M059J (cell line): ENCODE measurements around the gene FRMD8. TPM values are rescaled to one million over a fixed set of nuclear protein-coding genes. Genes with fewer than 3 reads are reported as not detected.
A peak's percentile ranks its signal among the peaks of the same experiment; 100 is the strongest.

Source experiments
- DNase-seq: peaks from one replicate; pipeline ENCODE4 v3.0.0-alpha.2; 2012; ENCODE audit warnings: low read depth
- total RNA-seq: library from RNA; depleted of rRNA; stranded (reverse); fragments of >200 nt; shearing (Covaris generic); gene quantifications from 2 replicates; pipeline ENCODE4 v1.2.3, GENCODE V29; 2014

Gene FRMD8
- total RNA-seq, 1 experiment from 2014 or later: 42.6 TPM

GRCh38 chr11:65424205-65425104, 38.0 kb downstream of the FRMD8 start:
- DNase-seq: peak; percentile 56

DNA sequence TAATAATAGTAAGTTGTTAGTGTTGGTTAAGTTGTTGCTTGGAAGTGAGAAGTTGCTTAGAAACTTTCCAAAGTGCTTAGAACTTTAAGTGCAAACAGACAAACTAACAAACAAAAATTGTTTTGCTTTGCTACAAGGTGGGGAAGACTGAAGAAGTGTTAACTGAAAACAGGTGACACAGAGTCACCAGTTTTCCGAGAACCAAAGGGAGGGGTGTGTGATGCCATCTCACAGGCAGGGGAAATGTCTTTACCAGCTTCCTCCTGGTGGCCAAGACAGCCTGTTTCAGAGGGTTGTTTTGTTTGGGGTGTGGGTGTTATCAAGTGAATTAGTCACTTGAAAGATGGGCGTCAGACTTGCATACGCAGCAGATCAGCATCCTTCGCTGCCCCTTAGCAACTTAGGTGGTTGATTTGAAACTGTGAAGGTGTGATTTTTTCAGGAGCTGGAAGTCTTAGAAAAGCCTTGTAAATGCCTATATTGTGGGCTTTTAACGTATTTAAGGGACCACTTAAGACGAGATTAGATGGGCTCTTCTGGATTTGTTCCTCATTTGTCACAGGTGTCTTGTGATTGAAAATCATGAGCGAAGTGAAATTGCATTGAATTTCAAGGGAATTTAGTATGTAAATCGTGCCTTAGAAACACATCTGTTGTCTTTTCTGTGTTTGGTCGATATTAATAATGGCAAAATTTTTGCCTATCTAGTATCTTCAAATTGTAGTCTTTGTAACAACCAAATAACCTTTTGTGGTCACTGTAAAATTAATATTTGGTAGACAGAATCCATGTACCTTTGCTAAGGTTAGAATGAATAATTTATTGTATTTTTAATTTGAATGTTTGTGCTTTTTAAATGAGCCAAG, 38.9 kb downstream of the FRMD8 start:
- DNase-seq: peak; percentile 76

DNA sequence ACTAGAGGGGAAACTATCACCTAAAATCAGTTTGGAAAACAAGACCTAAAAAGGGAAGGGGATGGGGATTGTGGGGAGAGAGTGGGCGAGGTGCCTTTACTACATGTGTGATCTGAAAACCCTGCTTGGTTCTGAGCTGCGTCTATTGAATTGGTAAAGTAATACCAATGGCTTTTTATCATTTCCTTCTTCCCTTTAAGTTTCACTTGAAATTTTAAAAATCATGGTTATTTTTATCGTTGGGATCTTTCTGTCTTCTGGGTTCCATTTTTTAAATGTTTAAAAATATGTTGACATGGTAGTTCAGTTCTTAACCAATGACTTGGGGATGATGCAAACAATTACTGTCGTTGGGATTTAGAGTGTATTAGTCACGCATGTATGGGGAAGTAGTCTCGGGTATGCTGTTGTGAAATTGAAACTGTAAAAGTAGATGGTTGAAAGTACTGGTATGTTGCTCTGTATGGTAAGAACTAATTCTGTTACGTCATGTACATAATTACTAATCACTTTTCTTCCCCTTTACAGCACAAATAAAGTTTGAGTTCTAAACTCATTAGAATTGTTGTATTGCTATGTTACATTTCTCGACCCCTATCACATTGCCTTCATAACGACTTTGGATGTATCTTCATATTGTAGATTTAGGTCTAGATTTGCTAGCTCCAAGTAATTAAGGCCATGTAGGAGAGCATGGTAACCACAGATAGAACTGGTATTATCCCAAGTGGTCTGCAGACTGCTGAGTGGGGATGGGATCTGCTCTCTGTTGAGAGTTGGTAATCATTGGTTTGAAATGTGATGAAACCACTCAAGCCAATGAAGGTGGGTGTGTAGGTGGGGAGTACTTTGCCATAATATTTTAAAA, 39.8 kb downstream of the FRMD8 start:
- peak; percentile 81 for DNase-seq

- no peak for DNase-seq
Measured at GRCh38 chr11:65426839-65427690, 40.6 kb downstream of the FRMD8 start.

DNA sequence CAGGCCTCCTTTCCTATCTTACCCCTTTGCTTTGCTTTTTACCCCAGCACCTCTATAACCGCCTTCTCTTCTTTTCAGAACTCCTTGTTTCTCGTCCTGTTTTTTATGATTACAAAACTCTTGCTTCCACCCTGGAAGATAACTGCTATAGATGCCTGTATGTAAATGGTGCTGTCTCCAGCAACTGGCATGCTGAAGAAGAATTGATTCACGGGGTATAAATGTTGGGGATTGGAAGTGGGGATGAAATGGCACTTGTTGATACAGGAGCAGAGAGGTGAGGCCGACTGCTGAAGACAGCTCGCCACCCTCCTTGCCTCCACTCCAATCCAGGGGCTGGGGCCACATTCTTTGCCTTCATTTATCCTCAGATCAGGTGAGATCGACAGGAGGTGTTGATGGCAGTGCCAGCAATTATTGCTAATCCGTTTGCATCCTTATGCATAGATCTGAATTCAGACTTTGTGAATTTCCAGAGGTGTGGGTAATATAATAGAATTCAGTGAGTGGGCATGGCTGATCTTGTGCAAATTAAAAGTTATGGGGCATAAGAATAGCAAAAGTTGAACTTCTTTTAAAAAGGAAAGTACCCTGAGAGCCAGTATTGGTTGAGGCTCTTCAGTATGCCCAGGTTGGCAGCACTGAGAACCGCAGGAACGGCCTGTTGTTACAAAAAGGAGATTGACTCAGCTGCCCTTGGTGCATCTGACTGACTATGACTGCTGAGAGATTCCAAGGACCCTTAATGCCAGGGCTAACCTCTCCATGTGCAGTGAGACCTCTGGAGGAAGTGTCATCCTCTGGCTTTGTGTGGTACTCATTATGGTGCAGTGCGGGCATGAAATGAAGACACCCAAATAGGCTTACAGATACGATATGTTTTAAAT, 41.5 kb downstream of the FRMD8 start:
- peak; percentile 89 for DNase-seq

DNA sequence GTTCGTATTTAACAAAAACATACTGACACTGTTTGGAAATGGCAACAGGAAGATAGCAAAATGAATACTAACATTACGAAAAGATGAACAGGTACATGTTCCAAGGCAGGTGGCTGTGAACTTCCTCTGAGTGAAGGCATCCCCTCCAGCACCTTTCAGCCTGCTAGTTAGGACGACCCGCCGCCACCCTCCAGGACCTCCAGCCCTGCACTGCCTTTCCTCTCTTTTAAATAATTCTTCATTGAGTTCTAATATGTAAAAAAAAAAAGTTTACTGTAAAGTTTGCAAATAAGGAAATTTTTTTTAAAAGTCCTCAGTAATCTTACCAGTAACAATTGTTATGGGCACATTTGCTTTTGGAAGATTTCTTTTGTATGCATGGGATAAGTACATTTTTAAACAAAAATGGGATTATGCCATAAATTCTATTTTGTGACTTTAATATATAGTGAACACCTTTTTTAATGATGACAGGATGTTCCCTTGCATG, 42.2 kb downstream of the FRMD8 start:
- no peak for DNase-seq

- DNase-seq: peak; percentile 85
Measured at GRCh38 chr11:65429068-65429681, 42.7 kb downstream of the FRMD8 start.

GRCh38 chr11:65429724-65430405, 43.4 kb downstream of the FRMD8 start:
- peak; percentile 84 for DNase-seq

- DNase-seq: peak; percentile 71
Measured at GRCh38 chr11:65430406-65431217, 44.2 kb downstream of the FRMD8 start.

DNA sequence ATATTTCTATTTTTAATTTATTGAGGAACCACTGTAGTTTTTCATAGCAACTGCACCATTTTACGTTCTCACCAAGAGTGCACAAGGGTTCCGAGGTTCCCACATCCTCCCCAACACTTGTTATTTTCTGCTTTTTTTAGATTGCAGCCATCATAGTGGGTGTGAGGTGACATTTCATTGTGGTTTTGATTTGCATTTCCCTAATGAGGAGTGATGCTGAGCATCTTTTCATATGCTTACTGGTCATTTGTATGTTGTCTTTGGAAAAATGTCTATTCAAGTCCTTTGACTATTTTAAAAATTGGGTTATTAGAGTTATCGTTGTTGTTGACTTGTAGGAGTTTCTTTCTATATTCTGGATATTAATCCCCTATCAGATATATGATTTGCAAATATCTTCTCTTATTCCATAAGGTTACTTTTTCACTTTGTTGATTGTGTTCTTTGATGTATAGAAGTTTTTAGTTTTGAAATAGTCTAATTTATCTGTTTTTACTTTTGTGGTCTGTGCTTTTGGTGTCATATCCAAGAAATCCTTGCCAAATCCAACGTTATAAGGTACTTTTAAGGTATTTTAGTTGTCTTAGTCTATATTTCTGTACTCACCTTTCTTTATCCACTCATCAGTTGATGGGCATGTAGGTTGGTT, 45.1 kb downstream of the FRMD8 start:
- peak; percentile 60 for DNase-seq

DNA sequence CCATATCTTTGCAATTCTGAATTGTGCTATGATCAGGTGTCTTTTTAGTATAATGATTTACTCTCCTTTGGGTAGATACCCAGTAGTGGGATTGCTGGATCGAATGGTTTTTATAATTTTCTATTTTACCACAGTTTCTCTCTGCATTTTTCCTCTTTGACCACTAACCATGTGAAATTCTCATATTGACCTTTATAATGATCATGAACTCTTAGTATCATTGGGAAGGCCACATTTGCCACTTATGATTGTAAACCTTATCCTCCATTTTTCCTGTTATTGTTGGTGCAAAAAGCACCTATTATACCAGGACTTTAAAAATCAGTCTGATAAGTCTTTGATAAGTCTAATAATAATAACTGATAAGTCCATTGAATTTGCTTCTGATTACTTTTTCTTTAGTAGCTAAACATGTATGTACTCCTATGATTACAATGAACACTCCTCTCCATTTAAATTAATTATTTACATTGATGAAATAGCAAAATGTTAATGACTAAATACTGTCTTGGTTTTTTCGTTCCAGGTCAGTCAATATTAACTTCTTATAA, 45.7 kb downstream of the FRMD8 start:
- peak; percentile 45 for DNase-seq

DNA sequence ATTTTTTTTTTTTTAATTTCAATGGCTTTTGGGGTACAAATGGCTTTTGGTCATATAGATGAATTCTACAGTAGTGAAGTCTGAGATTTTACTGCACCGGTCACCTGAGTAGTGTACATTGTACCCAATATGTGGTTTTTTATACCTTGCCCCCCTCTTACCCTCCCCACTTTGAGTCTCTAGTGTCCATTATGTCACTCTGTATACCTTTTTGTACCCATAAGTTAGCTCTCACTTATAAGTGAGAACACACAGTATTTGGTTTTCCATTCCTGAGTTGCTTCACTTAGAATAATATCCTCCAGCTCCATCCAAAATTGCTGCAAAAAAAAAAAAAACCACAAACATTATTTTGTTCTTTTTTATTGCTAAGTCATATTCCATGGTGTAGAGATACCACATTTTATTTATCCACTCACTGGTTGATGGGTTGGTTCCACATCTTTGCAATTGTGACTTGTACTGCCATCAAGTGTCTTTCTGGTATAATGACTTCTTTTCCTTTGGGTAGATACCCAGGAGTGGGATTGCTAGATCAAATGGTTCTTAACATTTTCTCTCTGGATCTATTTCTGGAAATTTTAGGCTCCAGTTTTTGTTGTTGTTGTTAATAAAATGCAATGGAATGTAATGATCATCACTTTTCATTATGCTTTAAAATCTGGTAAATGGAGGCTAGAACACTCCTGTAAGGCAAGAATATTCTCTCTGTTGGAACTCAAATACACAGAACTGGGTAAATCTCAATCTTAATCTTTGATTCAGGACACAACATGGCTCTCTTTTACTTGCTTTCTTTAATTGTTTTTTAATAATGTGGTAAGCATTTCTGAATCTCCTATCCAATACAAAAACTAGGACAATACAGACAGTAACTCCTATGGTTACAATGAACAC, 46.5 kb downstream of the FRMD8 start:
- peak; percentile 67 for DNase-seq

DNA sequence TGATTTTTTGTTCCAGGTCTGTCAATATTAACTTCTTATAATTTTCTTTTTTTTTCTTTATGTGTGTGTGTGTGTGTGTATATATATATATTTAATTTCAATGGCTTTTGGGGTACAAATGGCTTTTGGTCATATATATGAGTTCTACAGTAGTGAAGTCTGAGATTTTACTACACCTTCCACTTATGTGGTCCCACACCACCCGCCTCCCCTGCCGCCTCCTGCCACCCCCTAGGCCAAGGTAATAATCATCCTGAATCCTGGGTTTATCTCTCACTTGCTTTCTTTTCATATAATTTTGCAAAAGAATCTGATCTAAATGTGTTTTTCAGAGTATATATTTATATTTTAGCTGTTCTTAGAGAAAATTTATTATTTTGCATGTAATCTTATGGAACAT, 47.2 kb downstream of the FRMD8 start:
- DNase-seq: no peak

GRCh38 chr11:65434057-65434666, 47.7 kb downstream of the FRMD8 start:
- DNase-seq: peak; percentile 58
